Urinary bladder (tissue), 4 donors: ENCODE data around the gene TMED8. TPM values are rescaled to one million over a fixed set of nuclear protein-coding genes. Genes with fewer than 3 reads are reported as not detected.
A peak's percentile ranks its signal among the peaks of the same experiment; 100 is the strongest.

Experiments
- DNase-seq: peaks from one replicate; pipeline ENCODE4 v3.0.0-alpha.2; 2015; ENCODE audit errors: extremely low spot score
- H3K27ac ChIP-seq: one replicate; pipeline ENCODE4 v1.5.1; 2013; ENCODE audit warnings: low read depth, mild to moderate bottlenecking, moderate library complexity
- H3K36me3 ChIP-seq: one replicate; pipeline ENCODE4 v1.6.1; 2013; ENCODE audit warnings: mild to moderate bottlenecking, moderate library complexity; ENCODE audit not compliant: insufficient read depth
- H3K4me1 ChIP-seq: one replicate; pipeline ENCODE4 v1.6.1; 2013; ENCODE audit warnings: mild to moderate bottlenecking, moderate library complexity; ENCODE audit not compliant: insufficient read depth
- H3K4me3 ChIP-seq: one replicate; pipeline ENCODE4 v1.5.1; 2013; ENCODE audit warnings: low read depth, low read length
- WGBS: extraction: QIAGEN DNeasy Blood & Tissue Kit; methylation state at CpG from one replicate; pipeline ENCODE4 v1.1.7; 2013; 5-methylcytosine and 5-hydroxymethylcytosine counted together
- polyA plus RNA-seq: library from polyadenylated mRNA; stranded (reverse); fragments of 200-250 nt; gene quantifications from one replicate; pipeline ENCODE4 v1.2.3, GENCODE V29; 2013
- total RNA-seq: library from RNA; depleted of rRNA; stranded (reverse); fragments of >200 nt; gene quantifications from one replicate; pipeline ENCODE4 v1.2.3, GENCODE V29; 2014
- donor health status: healthy with polysubstance abuse.
- donor health status: healthy.

The TMED8 gene
- total and polyA plus RNA-seq, 2 donors = 6.3 to 12.3 TPM

DNA sequence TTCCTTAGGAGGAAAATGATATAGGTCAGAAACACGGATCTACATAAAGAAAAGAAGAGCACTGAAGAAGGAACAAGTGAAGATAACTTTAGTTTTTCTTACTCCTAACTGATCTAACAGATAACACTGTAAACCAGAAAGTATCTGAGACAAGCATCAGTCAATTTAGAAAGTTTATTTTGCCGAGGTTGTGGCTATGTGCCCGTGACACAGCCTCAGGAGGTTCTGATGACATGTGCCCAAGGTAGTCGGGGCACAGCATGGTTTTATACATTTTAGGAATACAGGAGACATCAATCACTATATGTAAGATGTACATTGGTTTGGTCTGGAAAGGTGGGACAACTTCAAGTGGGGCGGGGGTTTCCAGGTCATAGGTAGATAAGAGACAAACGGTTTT, 23.3 kb upstream of the TMED8 start:
- Histone ChIP-seq H3K36me3 (no peaks in the 10 kb centered on the region), H3K4me3 (no peak overlapping the region), H3K27ac (no peak overlapping the region), H3K4me1 (no peaks in the 10 kb centered on the region)
- WGBS = 83% methylated on average over 6 of the region's 6 CpGs
- DNase-seq = no peak

DNA sequence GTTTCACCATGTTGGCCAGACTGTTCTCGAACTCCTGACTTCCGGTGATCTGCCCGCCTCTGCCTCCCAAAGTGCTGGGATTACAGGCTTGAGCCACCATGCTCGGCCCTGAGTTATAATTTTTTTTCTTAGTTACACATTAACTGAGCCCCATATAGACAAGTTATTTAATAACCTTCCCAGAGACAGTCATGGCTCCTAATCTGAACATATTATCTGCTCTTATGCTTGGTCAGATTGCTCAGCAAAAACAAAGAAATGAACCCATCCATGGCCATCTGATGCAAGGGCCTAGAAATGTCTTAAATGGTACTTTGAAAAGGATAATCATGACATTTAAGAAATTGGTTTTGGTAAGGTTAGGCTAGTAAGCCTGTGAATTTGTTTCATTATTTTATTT, 13.3 kb upstream of the TMED8 start:
- Histone ChIP-seq H3K36me3 (no peaks in the 10 kb centered on the region), H3K4me3 (no peak overlapping the region), H3K27ac (no peak overlapping the region), H3K4me1 (no peaks in the 10 kb centered on the region)
- 95% methylated on average over 4 of the region's 4 CpGs for WGBS
- DNase-seq = no peak

DNA sequence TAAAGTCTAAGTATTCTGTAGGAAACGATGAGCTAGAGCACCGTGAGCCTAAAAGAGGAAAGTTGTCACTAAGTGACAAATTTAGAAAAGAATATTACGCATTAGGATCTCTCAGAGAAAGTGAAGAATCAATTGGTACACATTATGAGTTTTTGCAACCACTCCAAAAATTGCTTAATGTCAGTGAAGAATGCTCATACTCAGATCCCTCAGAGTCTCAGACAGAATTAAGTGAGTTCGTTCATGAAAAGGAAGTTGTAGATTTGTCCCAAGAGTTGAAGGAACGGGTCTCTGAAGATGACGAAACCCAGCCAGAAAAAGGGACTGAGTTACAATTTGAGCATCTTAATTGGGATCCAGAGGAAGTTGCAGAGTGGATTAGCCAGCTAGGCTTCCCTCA, 1.8 kb upstream of the TMED8 start:
- Histone ChIP-seq H3K4me3 (no peak overlapping the region), H3K4me1 (no peaks in the 10 kb centered on the region), H3K36me3 (peaks cover 1% of the 10 kb centered on the region), H3K27ac (no peak overlapping the region)
- DNase-seq = no peak
- WGBS = 92% methylated on average over 6 of the region's 6 CpGs

DNA sequence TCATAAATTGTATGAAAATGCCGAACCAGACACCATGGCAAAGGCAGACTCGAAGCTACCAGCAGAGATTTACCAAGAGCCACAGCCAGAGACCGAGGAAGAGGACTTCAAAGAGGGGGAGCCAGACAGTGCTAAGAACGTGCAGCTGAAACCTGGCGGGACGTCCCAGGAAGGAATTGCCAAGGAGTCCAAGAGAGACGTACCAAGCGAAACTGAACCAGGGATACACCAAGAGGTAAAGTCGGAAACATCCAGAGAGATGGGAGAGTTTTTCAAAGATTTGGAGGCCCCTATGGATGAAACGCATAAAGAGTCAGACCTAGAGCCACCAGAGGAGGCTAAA, 579 bp upstream of the TMED8 start:
- Histone ChIP-seq H3K4me3 (peak overlapping the region; percentile 78), H3K36me3 (peaks cover 1% of the 10 kb centered on the region), H3K4me1 (no peaks in the 10 kb centered on the region), H3K27ac (no peak overlapping the region)
- 12% methylated on average over 10 of the region's 10 CpGs for WGBS
- DNase-seq = no peak

DNA sequence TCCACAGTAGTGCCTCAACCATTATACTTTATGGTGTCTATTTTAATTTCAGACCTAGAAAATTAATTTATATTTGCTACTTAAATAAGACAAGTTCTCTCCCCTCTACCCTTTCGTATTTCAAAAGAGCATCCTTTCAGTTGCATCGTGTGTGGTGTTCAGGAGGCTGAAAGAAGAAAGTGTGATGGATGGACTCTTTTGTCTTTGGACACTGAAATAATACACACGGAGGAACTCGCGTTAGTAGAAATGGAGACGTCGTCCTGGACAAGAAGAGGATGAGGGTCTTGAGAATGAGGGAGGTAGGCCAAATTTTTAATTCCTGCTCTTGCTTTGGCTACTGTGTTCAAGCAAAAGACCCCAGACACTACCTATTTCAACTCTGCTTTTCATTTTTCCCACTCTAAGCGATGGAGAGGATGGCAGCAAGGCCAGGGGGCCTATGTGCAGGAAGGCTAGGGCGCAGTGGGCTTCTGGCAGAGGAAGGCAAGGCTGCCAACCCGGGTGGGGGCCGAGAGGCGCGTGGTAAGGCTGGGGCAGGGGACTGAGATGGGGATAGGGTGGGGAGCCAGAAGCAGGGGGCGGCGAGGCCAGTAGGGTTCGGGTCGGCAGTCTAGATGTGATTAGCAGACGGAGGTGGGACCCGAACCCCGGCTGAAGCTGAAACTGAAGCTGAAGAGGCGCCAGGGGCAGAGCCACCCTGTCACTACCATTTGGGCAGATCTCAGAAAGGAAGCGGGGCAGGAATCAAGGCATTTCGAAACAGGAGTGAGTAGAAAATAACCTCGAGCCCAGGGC, 722 bp downstream of the TMED8 start:
- WGBS = 14% methylated on average over 24 of the region's 24 CpGs
- H3K36me3 ChIP-seq = no peaks in the 10 kb centered on the region
- no peaks in the 10 kb centered on the region for H3K4me1 ChIP-seq
- DNase-seq = no peak
- peak overlapping the region; percentile 86 for H3K27ac ChIP-seq
- peak overlapping the region; percentile 78 for H3K4me3 ChIP-seq

DNA sequence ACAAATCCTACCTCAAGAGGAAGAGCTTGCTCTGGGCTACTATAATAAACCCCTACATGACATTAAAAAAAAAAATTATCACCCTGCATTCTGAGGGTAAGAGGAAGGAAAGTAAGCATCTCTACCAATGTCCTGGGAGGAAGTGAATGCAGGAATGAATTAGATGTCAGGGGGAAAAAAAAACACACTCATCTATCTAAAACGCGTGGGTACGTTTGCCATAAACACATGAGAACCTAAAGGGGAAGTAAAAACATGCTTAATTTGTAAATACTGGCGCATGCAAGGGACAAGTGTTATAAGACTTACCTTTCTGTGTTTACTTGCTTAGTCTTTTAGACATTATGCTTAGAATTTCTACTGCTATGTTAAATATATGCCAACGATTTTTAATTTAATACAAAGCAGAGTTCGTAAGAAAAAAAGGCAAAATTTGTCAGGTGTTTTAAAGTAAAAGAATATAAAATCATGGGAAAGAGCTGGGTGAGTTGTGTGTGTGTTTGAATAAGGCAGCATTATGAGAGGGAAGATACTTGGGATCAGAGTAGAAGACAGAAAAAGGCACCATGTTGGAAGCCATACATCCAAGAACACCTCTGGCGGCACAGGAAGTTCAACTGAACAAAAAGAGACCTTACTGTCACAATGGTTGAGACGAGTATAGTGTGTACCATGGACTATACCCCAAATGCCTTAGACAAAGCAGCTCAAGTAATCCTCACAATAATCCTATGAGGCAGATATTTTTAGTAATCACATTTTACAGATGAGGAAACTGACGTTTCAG, 1.5 kb downstream of the TMED8 start:
- Histone ChIP-seq H3K27ac (no peak overlapping the region), H3K36me3 (no peaks in the 10 kb centered on the region), H3K4me1 (no peaks in the 10 kb centered on the region), H3K4me3 (no peak overlapping the region)
- 78% methylated on average over 9 of the region's 9 CpGs for WGBS
- no peak for DNase-seq

DNA sequence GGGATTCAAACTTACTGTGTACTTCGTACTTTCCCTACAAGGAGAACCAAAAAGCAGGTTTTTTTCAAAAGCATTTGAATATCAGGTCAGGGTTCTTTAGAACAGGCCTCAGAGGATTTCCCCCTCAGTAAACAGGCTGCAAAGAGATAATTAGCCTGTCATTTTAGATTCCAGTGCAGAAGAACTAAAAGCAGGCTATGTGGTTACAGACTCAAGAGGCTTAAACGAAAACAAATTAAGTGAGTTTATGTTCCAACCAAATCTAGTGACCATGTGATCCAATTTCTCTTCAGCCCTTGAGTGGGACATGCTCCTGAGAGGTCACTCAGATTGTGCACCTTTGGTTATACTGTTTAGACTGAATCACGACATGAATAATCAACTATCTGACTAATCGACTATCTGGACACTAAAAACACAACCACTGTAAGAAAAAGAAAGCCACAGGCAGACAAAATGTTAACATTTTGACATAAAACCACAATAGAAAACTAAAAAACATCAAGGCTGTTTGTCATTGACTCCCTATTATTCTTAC, 4.5 kb downstream of the TMED8 start:
- WGBS = 52% methylated on average over 4 of the region's 4 CpGs
- no peaks in the 10 kb centered on the region for H3K4me1 ChIP-seq
- H3K4me3 ChIP-seq = no peak overlapping the region
- no peak for DNase-seq
- H3K36me3 ChIP-seq = no peaks in the 10 kb centered on the region
- peak overlapping the region; percentile 23 for H3K27ac ChIP-seq

DNA sequence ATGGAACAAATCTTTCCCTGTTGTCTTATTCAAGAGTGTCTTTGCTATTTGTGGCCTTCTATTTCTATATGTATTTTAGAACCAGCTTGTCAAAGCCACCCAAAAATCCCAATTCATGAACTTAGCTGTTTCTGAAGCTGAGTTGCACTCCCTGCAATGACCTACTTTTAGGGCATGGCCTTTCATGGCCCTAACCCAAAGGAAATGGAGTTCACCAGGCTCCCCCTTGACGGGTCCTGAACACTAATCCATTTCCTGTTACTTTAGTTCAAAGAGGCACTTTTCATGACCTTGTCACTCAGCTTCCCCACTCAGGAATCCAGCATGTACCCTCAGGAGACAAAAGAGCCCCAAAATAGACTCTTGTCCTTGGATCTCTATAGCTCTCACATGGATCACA, 7.6 kb downstream of the TMED8 start:
- H3K4me3 ChIP-seq = no peak overlapping the region
- H3K4me1 ChIP-seq = no peaks in the 10 kb centered on the region
- DNase-seq = no peak
- 75% methylated on average over 1 of the region's 1 CpG for WGBS
- peaks cover 2% of the 10 kb centered on the region for H3K36me3 ChIP-seq
- no peak overlapping the region for H3K27ac ChIP-seq

DNA sequence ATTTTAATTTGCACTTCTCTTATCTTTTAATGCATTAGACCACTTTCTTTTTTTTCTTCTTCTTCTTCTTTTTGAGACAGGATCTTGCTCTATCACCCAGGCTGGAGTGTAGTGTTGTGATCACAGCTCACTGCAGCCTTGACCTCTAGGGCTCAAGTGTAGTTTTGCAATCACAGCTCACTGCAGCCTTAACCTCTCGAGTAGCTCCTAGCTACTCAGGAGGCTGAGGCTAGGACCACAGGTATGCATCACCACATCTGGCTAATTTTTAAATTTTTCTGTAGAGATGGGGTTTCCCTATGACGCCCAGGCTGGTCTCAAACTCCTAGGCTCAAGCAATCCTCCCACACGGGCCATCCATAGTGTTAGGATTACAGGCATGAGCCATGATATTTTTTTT, 12.7 kb downstream of the TMED8 start:
- no peaks in the 10 kb centered on the region for H3K4me1 ChIP-seq
- 91% methylated on average over 3 of the region's 3 CpGs for WGBS
- H3K36me3 ChIP-seq = peaks cover 2% of the 10 kb centered on the region
- no peak overlapping the region for H3K4me3 ChIP-seq
- no peak for DNase-seq
- no peak overlapping the region for H3K27ac ChIP-seq

DNA sequence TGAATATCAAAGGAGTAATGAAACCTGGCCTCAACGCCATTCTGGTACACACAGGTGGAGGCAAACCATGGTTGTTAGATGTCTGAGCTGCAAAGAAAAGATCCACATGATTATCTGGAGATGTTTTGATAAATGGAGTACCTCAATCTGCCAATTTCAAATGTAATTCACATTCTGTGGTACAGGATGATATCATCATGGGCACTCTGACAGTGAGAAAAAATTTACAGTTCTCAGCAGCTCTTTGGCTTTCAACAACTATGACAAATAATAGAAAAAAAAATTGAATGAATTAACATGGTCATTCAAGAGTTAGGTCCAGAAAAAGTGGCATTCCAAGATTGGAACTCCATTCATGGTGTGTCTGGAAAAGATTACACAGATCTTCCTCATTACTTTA, 17.3 kb downstream of the TMED8 start:
- DNase-seq = no peak

DNA sequence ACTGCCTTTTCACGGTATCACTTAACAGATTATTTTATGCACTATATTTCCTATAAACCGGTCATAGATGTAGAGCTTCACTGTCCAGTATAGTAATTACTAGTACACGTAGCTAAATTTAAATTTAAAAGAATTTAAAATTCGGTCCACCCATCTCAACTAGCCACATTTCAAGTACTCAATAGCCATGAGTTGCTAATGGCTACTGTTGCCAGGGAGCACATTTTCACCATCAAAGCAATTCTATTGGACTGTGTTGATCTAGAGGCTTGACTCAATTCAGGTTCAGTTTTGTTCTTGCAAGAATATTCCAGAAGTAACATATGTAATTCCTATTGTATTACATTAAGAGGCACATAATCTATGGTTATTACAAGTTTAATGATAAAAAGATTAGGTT, 20.0 kb downstream of the TMED8 start:
- WGBS = 89% methylated on average over 4 of the region's 4 CpGs
- H3K4me3 ChIP-seq = no peak overlapping the region
- H3K4me1 ChIP-seq = no peaks in the 10 kb centered on the region
- no peak overlapping the region for H3K27ac ChIP-seq
- no peaks in the 10 kb centered on the region for H3K36me3 ChIP-seq
- no peak for DNase-seq

More for the DNA sequence above, 17.3 kb downstream of the TMED8 start:
- WGBS = 91% methylated on average over 1 of the region's 1 CpG
- H3K4me1 ChIP-seq = no peaks in the 10 kb centered on the region
- no peak overlapping the region for H3K4me3 ChIP-seq
- H3K36me3 ChIP-seq = no peaks in the 10 kb centered on the region
- no peak overlapping the region for H3K27ac ChIP-seq

DNA sequence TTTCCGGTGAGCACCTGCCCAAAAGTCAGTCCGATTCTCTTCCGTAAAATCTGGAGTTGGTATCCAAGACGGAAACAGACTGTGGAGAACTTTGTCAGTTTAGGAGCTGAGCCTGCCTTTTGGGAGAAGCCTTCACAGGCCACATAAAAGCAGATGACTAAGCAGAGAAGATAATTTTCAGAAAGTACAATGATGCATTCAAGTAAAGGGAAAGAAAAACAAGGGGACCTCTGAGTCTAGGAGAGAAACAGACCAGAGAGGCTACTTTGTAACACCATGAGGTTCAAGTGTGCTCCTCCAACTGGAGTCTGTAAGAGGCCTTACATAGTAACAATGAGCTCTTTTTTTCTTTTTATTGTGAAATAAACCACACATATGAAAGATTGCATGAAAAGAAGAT, 21.1 kb downstream of the TMED8 start:
- DNase-seq = no peak
- Histone ChIP-seq H3K27ac (no peak overlapping the region), H3K4me3 (no peak overlapping the region), H3K36me3 (no peaks in the 10 kb centered on the region), H3K4me1 (no peaks in the 10 kb centered on the region)
- WGBS = 93% methylated on average over 4 of the region's 4 CpGs

DNA sequence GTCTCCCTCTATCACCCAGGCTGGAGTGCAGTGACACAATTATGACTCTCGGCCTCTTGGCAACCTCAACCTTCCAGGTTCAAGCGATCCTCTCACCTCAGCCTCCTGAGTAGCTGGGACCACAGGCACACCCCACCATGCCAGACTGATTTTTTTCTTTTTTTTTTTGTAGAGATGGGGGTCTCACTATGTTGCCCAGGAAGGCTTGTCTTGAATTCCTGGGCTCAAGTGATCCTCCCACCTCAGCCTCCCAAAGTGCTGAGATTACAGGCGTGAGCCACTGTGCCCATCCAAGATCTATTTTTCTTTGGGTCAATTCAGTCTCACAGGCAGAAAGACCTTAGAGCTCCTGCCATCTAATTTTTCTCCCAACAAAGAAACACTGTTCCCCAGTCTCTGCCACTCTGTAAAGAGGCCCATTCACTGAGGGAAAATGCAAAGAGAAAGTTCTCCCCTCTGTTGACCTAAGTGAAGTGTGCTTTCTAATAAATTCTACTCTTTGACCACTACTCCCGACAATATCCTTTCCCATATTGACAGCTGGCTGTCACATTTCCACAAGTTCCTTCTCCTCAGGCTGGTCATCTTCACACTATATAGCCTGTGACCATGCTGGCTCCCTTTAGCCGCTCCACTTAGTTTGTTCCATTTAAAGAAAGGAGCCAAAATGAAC, 23.3 kb downstream of the TMED8 start:
- Histone ChIP-seq H3K27ac (no peak overlapping the region), H3K4me3 (no peak overlapping the region), H3K36me3 (no peaks in the 10 kb centered on the region), H3K4me1 (no peaks in the 10 kb centered on the region)
- WGBS = 90% methylated on average over 5 of the region's 5 CpGs
- DNase-seq = no peak

DNA sequence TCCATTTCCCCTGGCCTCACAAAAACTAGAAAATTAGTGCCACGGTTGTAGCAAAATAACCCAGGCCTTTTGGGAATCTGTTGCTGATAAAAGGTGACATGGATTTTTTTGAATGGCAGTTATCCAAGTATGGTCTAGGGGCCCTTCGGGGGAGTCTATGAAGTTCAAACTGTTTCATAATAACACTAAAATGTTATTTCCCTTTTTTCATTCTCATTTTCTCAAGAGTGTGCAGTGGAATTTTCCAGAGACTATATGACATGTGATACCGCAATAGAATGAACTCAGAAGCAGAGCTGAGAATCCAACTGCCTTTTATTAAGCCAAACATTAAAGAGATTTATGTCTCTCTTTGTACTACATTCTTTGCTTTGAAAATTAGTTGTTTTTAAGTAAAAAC, 29.1 kb downstream of the TMED8 start:
- H3K4me3 ChIP-seq = no peak overlapping the region
- H3K27ac ChIP-seq = no peak overlapping the region
- H3K4me1 ChIP-seq = no peaks in the 10 kb centered on the region
- DNase-seq = no peak
- 80% methylated on average over 3 of the region's 3 CpGs for WGBS
- H3K36me3 ChIP-seq = no peaks in the 10 kb centered on the region
